ENCODE results near the gene OR10P1.

OR10P1 gene

GRCh38 chr12:55675666-55676065 is 39.0 kb downstream of the OR10P1 start:
- TF ChIP-seq CTCF (conservative IDR thresholded peaks at IDR 0.05): no peak
- TF ChIP-seq ZFX (IDR thresholded peaks at IDR 0.05): no peak
- H3K27ac ChIP-seq: no peak overlapping the region

GRCh38 chr12:55676707-55677106 is 40.0 kb downstream of the OR10P1 start:
- H3K27ac ChIP-seq: no peak overlapping the region
- TF ChIP-seq ZFX (IDR thresholded peaks at IDR 0.05): no peak
- TF ChIP-seq CTCF (conservative IDR thresholded peaks at IDR 0.05): no peak

GRCh38 chr12:55679691-55680090 is 43.0 kb downstream of the OR10P1 start:
- no peak for TF ChIP-seq CTCF (conservative IDR thresholded peaks at IDR 0.05)
- H3K27ac ChIP-seq: no peak overlapping the region

- TF ChIP-seq ZFX (IDR thresholded peaks at IDR 0.05): no peak
- TF ChIP-seq CTCF (conservative IDR thresholded peaks at IDR 0.05): no peak; the same call in 1 of the 2 replicates
- H3K27ac ChIP-seq: no peak overlapping the region
These were observed 44.7 kb downstream of the OR10P1 start for GRCh38 chr12:55681142-55682077.

GRCh38 chr12:55682087-55682796 is 45.5 kb downstream of the OR10P1 start:
- TF ChIP-seq CTCF (conservative IDR thresholded peaks at IDR 0.05) (no peak), ZFX (IDR thresholded peaks at IDR 0.05) (no peak)
- H3K27ac ChIP-seq: no peak overlapping the region

- H3K27ac ChIP-seq: no peak overlapping the region
- TF ChIP-seq ZFX (IDR thresholded peaks at IDR 0.05) (no peak), CTCF (conservative IDR thresholded peaks at IDR 0.05) (no peak)
These were observed 47.0 kb downstream of the OR10P1 start for GRCh38 chr12:55683676-55684075.

- H3K27ac ChIP-seq: no peak overlapping the region
- no peak for TF ChIP-seq ZFX (IDR thresholded peaks at IDR 0.05)
- TF ChIP-seq CTCF (conservative IDR thresholded peaks at IDR 0.05): no peak
These were observed 48.2 kb downstream of the OR10P1 start for GRCh38 chr12:55684761-55685370.

Data from C4-2B (cell line).